Rectal smooth muscle tissue (tissue), 1 donor: ENCODE data around the gene SLC25A1.
"Not testable (repeated sequence)": the region's sequence is repeated elsewhere in the genome, so short reads cannot be mapped to it uniquely, and the experiment has no call there.

Source experiments
- H3K27ac ChIP-seq: one replicate; pipeline ENCODE4 v1.7.0; 2013; ENCODE audit warnings: low read depth, low read length, inconsistent platforms
- H3K27me3 ChIP-seq: one replicate; pipeline ENCODE4 v1.7.0; 2013; ENCODE audit warnings: low read length; ENCODE audit not compliant: control insufficient read depth, insufficient read depth
- H3K36me3 ChIP-seq: one replicate; pipeline ENCODE4 v1.7.0; 2013; ENCODE audit warnings: low read length; ENCODE audit not compliant: control insufficient read depth, insufficient read depth
- H3K4me1 ChIP-seq: one replicate; pipeline ENCODE4 v1.7.0; 2013; ENCODE audit warnings: low read length; ENCODE audit not compliant: control insufficient read depth, insufficient read depth
- H3K4me3 ChIP-seq: one replicate; pipeline ENCODE4 v1.7.0; 2013; ENCODE audit warnings: low read length
- H3K9ac ChIP-seq: one replicate; pipeline ENCODE4 v1.7.0; 2013; ENCODE audit warnings: low read length

Gene SLC25A1

DNA sequence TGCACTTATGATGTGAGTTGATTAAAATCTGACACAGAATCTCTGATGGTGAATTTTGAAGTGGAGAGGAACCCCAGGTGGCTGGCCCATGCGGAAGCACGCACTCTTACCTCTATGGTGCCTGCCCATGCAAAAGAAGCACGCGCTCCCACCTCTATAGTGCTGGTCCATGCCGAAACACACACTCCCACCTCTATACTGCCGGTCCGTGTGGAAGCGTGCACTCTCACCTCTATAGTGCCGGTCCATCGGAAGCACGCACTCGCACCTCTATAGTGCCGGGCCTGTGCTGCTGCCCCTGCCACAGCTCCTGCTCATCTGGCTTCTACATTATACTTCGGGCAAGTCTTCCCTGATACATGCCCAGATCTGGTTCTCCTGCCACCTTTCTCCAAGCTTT lies 36.8 kb upstream of the SLC25A1 start:
- Histone ChIP-seq H3K36me3 (no peaks in the 10 kb centered on the region), H3K27ac (no peak overlapping the region)

DNA sequence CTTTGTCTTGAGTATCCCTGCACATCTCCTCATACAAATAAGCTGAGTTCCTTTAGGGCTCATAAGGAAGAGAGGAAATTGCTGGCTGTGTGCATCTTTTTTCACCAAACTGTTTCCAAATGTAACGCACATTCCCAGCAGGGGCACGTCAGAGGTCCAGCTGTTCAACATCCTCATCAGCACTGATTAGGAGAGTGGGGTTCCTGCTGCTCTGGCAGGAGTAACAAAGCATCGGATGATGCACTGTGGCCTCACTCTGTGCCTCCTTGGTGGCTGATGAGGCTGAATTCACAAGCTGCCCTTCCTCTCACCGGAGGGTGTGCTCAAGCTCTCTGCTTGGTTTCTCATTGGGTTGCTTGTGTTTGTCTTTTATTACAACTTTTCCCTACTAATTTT lies 35.5 kb upstream of the SLC25A1 start:
- no peak overlapping the region for H3K4me3 ChIP-seq
- H3K9ac ChIP-seq = no peak overlapping the region
- no peaks in the 10 kb centered on the region for H3K36me3 ChIP-seq
- H3K27ac ChIP-seq = no peak overlapping the region
- no peaks in the 10 kb centered on the region for H3K4me1 ChIP-seq
- H3K27me3 ChIP-seq = no peaks in the 10 kb centered on the region

More for the DNA sequence above, 36.8 kb upstream of the SLC25A1 start:
- Histone ChIP-seq H3K4me1 (no peaks in the 10 kb centered on the region), H3K9ac (no peak overlapping the region), H3K4me3 (no peak overlapping the region), H3K27me3 (no peaks in the 10 kb centered on the region)

DNA sequence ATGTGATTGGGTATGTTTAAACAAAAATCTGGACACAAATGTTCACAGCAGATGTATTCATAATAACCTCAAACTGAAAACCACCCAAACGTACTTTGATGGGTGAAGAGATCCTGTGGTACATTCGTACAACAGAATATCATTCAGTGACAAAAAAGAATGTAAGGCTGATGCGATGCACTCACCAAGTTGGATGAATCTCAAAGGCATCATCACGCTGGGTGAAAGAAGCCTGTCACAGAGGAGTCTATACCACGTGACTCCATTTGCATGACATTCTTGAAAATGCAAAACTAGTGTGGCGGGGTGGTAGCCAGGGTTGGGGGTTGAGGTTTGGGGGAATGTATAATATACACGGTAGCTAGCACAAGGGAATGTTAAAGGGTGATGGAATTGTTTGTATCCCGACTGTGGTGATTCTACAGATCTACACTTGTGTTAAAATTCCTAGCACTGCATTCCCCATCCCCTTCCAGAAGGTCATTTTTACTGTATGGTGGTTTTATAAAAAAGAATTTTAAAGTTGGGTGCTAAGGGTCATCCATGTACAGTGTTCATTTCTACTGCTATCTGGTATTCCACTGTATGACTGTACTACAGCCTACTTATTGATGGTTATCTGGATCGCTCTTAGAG lies 35.0 kb upstream of the SLC25A1 start:
- Histone ChIP-seq H3K27me3 (no peaks in the 10 kb centered on the region), H3K4me1 (no peaks in the 10 kb centered on the region), H3K36me3 (no peaks in the 10 kb centered on the region), H3K9ac (no peak overlapping the region), H3K27ac (no peak overlapping the region), H3K4me3 (no peak overlapping the region)

DNA sequence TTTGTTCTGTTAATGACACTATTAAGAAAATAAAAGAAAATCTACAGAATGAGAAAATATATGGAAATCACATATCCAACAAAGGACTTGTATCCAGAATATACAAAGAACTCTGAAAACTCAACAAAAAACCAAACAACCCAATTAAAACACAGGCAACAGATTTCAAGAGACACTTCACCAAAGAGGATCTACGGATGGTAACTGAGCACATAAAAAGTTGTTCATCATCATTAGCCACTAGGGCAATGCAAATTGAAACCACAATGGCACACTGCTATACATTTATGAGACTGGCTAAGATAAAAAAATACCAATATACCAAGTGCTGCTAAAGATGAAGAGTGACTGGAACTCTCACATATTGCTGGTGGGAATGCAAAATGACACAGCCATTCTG lies 34.5 kb upstream of the SLC25A1 start:
- no peaks in the 10 kb centered on the region for H3K4me1 ChIP-seq
- no peaks in the 10 kb centered on the region for H3K36me3 ChIP-seq
- no peaks in the 10 kb centered on the region for H3K27me3 ChIP-seq
- H3K9ac ChIP-seq = no peak overlapping the region
- no peak overlapping the region for H3K4me3 ChIP-seq
- H3K27ac ChIP-seq = no peak overlapping the region

DNA sequence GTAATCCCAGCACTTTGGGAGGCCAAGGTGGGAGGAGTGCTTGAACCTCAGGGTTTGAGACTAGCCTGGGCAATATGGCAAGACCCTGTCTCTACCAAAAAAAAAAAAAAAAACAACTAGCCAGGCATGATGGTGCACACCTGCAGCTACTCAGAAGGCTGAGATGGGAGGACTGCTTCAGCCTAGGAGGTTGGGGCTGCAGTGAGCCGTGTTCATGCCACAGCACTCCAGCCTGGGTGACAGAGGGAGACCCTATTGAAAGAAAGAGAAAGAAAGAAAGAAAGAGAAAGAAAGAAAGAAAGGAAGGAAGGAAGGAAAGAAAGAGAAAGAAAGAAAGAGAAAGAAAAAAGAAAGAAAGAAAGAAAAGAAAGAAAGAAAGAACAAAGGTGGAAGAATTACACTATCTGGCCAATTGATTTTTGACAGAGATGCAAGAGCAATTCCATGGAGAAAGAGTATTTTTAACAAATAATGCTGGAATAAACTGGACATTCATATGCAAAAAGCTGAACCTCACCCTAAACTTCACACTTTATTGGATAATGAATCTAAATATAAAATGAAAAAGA lies 33.9 kb upstream of the SLC25A1 start:
- Histone ChIP-seq H3K27ac (no peak overlapping the region), H3K27me3 (no peaks in the 10 kb centered on the region), H3K36me3 (no peaks in the 10 kb centered on the region), H3K4me1 (no peaks in the 10 kb centered on the region), H3K9ac (no peak overlapping the region), H3K4me3 (no peak overlapping the region)

DNA sequence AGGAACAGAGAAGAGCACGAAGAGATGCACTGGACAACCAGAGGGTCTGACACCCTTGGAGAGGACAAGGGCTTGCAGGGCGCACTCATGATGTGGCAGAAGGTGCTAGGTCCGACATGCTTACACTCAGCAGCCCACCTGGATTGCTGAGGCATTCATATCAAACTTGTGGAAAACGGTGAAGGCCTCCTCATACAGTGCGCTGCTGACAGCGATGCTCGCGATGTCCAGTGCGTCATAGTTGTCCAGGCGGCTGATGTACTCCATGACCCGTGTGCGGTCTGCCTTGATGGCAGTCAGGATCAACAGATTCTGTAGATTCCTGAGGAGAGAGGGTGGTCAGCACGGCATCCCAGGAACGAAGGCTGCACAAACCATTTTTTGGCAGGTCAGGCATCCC lies 31.7 kb upstream of the SLC25A1 start:
- Histone ChIP-seq H3K27me3 (no peaks in the 10 kb centered on the region), H3K4me1 (no peaks in the 10 kb centered on the region), H3K4me3 (no peak overlapping the region), H3K36me3 (no peaks in the 10 kb centered on the region), H3K9ac (no peak overlapping the region), H3K27ac (no peak overlapping the region)

DNA sequence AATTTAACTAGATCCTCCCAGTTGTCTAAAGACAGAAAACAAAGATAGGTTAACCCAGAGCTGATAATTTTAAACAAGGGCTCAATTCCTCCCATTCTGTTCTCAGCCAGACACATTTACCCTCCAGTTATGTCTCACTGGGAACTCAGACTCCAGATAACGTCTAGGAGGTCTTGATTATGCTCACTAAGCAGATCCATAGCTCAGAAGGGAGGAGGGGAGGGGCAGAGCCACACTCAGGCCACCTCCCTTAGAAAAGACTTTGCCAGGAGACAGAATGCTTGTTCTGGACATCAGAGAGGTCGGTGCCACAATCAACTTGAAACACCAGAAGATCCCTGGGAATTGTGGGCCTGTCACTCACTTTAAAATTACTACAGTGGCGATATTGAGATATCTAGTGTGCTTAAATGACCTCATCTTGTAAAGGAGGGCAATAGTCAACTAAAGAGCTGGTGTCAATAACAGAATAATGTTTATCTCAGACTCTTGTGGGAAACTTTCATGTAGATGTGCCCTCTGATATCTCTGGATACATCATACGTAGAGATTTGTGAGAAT lies 29.8 kb upstream of the SLC25A1 start:
- no peaks in the 10 kb centered on the region for H3K27me3 ChIP-seq
- H3K36me3 ChIP-seq = no peaks in the 10 kb centered on the region
- no peaks in the 10 kb centered on the region for H3K4me1 ChIP-seq
- no peak overlapping the region for H3K4me3 ChIP-seq
- no peak overlapping the region for H3K9ac ChIP-seq
- no peak overlapping the region for H3K27ac ChIP-seq

DNA sequence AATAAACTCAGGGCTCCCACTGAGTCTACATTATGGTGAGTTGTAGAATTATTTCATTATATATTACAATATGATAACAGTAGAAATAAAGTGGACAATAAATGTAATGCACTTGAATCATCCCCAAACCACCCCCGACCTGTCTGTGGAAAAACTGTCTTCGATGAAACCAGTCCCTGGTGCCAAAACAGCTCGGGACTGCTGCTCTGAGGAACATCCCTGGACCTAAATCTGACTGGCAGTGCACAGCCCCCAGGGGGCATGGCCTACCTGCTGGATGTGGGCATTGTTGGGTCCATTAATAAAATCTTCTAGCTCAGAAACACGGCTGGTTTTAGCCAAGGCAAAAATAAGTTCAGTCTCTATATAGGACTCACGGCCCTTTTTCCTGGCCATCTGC lies 29.3 kb upstream of the SLC25A1 start:
- Histone ChIP-seq H3K4me1 (no peaks in the 10 kb centered on the region), H3K27ac (no peak overlapping the region), H3K36me3 (no peaks in the 10 kb centered on the region), H3K27me3 (no peaks in the 10 kb centered on the region), H3K4me3 (no peak overlapping the region), H3K9ac (no peak overlapping the region)

DNA sequence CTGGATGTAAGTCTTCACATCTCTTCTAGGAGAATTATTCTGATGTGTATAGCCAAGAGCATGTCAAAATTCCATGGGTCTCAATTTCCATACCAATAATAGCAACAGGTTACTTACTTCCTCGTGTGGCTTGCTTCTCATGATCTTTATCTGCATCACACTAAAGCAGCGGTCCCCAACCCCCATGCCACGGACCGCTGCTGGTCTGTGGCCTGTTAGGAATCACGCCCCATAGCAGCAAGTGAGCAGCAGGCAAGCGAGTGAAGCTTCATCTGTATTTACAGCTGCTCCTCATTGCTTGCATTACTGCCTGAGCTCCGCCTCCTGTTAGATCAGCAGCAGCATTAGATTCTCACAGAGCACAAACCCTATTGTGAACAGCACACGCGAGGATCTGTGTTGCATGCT lies 28.9 kb upstream of the SLC25A1 start:
- no peaks in the 10 kb centered on the region for H3K36me3 ChIP-seq
- no peaks in the 10 kb centered on the region for H3K4me1 ChIP-seq
- H3K4me3 ChIP-seq = no peak overlapping the region
- H3K27me3 ChIP-seq = no peaks in the 10 kb centered on the region
- no peak overlapping the region for H3K27ac ChIP-seq
- no peak overlapping the region for H3K9ac ChIP-seq

DNA sequence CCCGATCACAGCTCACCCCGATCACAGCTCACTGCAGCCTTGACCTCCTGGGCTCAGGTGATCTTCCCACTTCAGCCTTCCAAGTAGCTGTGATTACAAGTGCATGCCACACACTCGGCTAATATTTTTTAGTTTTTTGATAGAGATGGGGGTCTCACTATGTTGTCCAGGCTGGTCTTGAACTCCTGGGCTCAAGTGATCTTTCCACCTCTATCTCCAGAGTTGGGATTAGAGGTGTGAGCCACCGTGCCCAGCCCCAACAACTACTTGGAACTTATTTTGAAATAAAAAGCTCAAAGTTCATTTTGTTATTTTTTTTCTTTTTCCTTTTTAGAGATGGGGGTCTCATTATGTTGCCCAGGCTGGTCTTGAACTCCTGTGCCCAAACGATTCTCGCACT lies 27.8 kb upstream of the SLC25A1 start:
- H3K36me3 ChIP-seq = no peaks in the 10 kb centered on the region

DNA sequence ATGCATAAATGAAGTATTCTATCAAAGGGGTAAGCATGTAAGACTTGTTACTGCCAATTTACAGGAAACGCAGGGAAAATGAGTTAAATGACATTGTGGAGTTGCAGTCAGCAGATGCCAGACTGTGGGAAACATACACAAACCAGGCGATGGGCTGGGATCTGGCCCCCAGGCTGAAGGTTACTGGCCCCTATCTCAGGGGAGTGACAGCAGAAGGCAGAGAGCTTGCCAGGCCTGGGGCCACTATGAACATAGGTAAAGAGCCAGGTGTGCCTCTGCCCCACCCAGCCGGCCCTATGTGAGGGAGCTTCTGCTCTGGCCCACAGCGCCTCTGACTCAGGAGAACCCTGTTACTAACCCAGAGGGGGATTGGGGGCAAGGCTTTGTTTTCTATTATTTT lies 26.1 kb upstream of the SLC25A1 start:
- Histone ChIP-seq H3K4me1 (no peaks in the 10 kb centered on the region), H3K36me3 (no peaks in the 10 kb centered on the region), H3K27ac (no peak overlapping the region), H3K27me3 (no peaks in the 10 kb centered on the region), H3K9ac (no peak overlapping the region), H3K4me3 (no peak overlapping the region)

More for the DNA sequence above, 27.8 kb upstream of the SLC25A1 start:
- no peak overlapping the region for H3K4me3 ChIP-seq
- H3K4me1 ChIP-seq = no peaks in the 10 kb centered on the region
- no peaks in the 10 kb centered on the region for H3K27me3 ChIP-seq
- H3K27ac ChIP-seq = no peak overlapping the region
- H3K9ac ChIP-seq = no peak overlapping the region

DNA sequence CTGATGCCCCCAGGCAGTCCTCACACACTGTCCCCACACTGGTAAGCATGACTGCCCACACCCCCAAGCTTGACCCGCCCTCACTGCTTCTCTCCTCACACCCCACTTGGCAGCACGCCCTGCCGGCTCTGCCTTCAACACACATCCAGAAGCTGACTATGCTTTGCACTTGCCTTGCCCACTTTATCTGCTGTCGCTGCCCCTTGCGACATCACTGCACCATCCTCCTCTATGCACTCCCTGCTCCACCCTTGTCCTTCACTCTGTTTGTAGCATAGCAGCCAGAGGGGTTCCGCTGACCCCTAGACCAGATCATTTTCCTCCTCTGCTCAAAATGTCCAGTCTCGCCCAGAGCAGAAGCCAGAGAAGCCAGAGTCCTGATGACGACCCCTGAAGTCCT lies 25.3 kb upstream of the SLC25A1 start:
- Histone ChIP-seq H3K9ac (no peak overlapping the region), H3K27ac (no peak overlapping the region), H3K36me3 (no peaks in the 10 kb centered on the region), H3K4me1 (no peaks in the 10 kb centered on the region), H3K27me3 (no peaks in the 10 kb centered on the region), H3K4me3 (no peak overlapping the region)

DNA sequence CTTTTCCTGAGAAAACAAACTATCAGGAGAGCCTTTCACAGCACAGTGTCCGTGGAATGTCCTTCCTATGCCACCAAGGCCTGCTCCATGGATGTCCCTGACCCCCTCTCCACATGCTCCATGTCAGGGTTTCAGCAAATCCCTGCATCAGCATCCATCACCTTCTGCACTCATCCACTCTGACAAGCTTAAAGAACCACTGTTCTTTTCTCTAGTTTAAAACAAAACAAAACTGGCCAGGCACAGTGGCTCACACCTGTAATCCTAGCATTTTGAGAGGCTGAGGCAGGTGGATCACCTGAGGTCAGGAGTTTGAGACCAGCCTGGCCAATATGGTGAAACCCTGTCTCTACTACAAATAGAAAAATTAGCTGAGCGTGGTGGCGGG lies 24.3 kb upstream of the SLC25A1 start:
- not testable (repeated sequence) for H3K27ac ChIP-seq, H3K4me3 ChIP-seq, H3K9ac ChIP-seq, H3K27me3 ChIP-seq, H3K36me3 ChIP-seq, H3K4me1 ChIP-seq
